IMR-90 (cell line): ENCODE data around the gene MYO1A. TPM values are rescaled to one million over a fixed set of nuclear protein-coding genes. Genes with fewer than 3 reads are reported as not detected.

Experiments used
- ATAC-seq: fragments of 200-7000 bp; cut with Tn5 transposase; 2 replicates; pipeline ENCODE4 v1.9.1; 2020; ENCODE audit warnings: low read depth, mild to moderate bottlenecking, moderate library complexity
- BruUV-seq: library from RNA; stranded (reverse); fragments of 400-500 nt; replicated peaks from 2 replicates; lab custom pipeline; 2021; lab: Mats Ljungman, UMichigan
- CTCF ChIA-PET: fragments of 300-600 bp; formaldehyde crosslinking; extraction: SDS; loops from one replicate; lab custom pipeline; 2021; ENCODE audit warnings: antibody characterized with exemption; lab: Yijun Ruan, JAX
- POLR2A ChIA-PET: fragments of 300-600 bp; sonication (Branson Sonifier 250); formaldehyde crosslinking; loops from one replicate; lab custom pipeline; 2022; ENCODE audit warnings: antibody characterized with exemption; ENCODE audit not compliant: unreplicated experiment; lab: Charles Lee
- DNase-seq: peaks from one replicate; pipeline ENCODE4 v3.0.0; 2013
- H2AFZ ChIP-seq: replicated peaks from 2 replicates; pipeline ENCODE3; 2013; ENCODE audit warnings: low read length, mild to moderate bottlenecking; ENCODE audit not compliant: poor library complexity
- H2AK5ac ChIP-seq: 2 replicates; pipeline ENCODE4 v1.6.1; 2013; ENCODE audit warnings: low read depth, low read length, inconsistent platforms
- H2AK9ac ChIP-seq: replicated peaks from 2 replicates; pipeline ENCODE3; 2013; ENCODE audit warnings: mild to moderate bottlenecking, low read depth, low read length, moderate library complexity; ENCODE audit not compliant: poor library complexity
- H2BK120ac ChIP-seq: 2 replicates; pipeline ENCODE4 v1.6.1; 2013; ENCODE audit warnings: low read depth, low read length, inconsistent platforms
- H2BK15ac ChIP-seq: 3 replicates; pipeline ENCODE4 v1.6.1; 2013; ENCODE audit warnings: low read depth, low read length, inconsistent platforms
- H2BK20ac ChIP-seq: 2 replicates; pipeline ENCODE4 v1.6.1; 2013; ENCODE audit warnings: low read depth, mild to moderate bottlenecking, inconsistent platforms, low read length, moderate library complexity
- H2BK5ac ChIP-seq: 2 replicates; pipeline ENCODE4 v1.6.1; 2013; ENCODE audit warnings: mild to moderate bottlenecking, low read depth, low read length, inconsistent platforms; ENCODE audit not compliant: poor library complexity, severe bottlenecking
- H3K14ac ChIP-seq: replicated peaks from 2 replicates; pipeline ENCODE4 v1.6.1; 2013; ENCODE audit warnings: low read depth, low read length, inconsistent platforms
- H3K18ac ChIP-seq: 2 replicates; pipeline ENCODE4 v1.6.1; 2013; ENCODE audit warnings: low read depth, low read length, control low read depth
- H3K23ac ChIP-seq: 2 replicates; pipeline ENCODE4 v1.6.1; 2013; ENCODE audit warnings: low read depth, low read length, inconsistent platforms
- H3K27ac ChIP-seq: 2 replicates; pipeline ENCODE4 v1.5.1; 2013; ENCODE audit warnings: mild to moderate bottlenecking, control low read depth, low read length; ENCODE audit not compliant: insufficient read depth
- H3K27me3 ChIP-seq: 2 replicates; pipeline ENCODE4 v1.6.1; 2013; ENCODE audit warnings: low read length; ENCODE audit not compliant: control insufficient read depth, insufficient read depth
- H3K36me3 ChIP-seq: 2 replicates; pipeline ENCODE4 v1.6.1; 2013; ENCODE audit warnings: low read length, mixed read lengths; ENCODE audit not compliant: control insufficient read depth, insufficient read depth
- H3K4ac ChIP-seq: 2 replicates; pipeline ENCODE4 v1.6.1; 2013; ENCODE audit warnings: low read depth, low read length, inconsistent platforms
- H3K4me1 ChIP-seq: 2 replicates; pipeline ENCODE4 v1.6.1; 2013; ENCODE audit warnings: low read length, mixed read lengths; ENCODE audit not compliant: control insufficient read depth, insufficient read depth
- H3K4me2 ChIP-seq: 2 replicates; pipeline ENCODE4 v1.6.1; 2013; ENCODE audit warnings: low read depth, mild to moderate bottlenecking, control low read depth, low read length, moderate library complexity
- H3K4me3 ChIP-seq: 2 replicates; pipeline ENCODE4 v1.5.1; 2013; ENCODE audit warnings: low read depth, mild to moderate bottlenecking, control low read depth, low read length, moderate library complexity; ENCODE audit not compliant: insufficient read depth
- H3K56ac ChIP-seq: 2 replicates; pipeline ENCODE4 v1.6.1; 2013; ENCODE audit warnings: low read length, inconsistent platforms; ENCODE audit not compliant: insufficient read depth; ENCODE audit errors: extremely low read depth
- H3K79me1 ChIP-seq, 2 experiments: 2 replicates each; pipeline ENCODE4 v1.6.1; 2013; ENCODE audit warnings: low read length in 2 of 2, inconsistent platforms in 1 of 2, low read depth in 1 of 2
- H3K9ac ChIP-seq: 2 replicates; pipeline ENCODE4 v1.6.1; 2013; ENCODE audit warnings: low read depth, low read length, control low read depth
- H3K9me1 ChIP-seq: 2 replicates; pipeline ENCODE4 v1.6.1; 2013; ENCODE audit warnings: low read length, inconsistent platforms; ENCODE audit not compliant: insufficient read depth
- H3K9me3 ChIP-seq: 2 replicates; pipeline ENCODE4 v1.6.1; 2013; ENCODE audit warnings: low read length; ENCODE audit not compliant: control insufficient read depth, insufficient read depth
- H4K20me1 ChIP-seq: 2 replicates; pipeline ENCODE4 v1.6.1; 2013; ENCODE audit warnings: low read length, inconsistent platforms; ENCODE audit not compliant: insufficient read depth
- H4K5ac ChIP-seq: 2 replicates; pipeline ENCODE4 v1.6.1; 2013; ENCODE audit warnings: mild to moderate bottlenecking, low read depth, low read length, control low read depth
- H4K8ac ChIP-seq, 2 experiments: 2 replicates each; pipeline ENCODE4 v1.6.1; 2013; ENCODE audit warnings: low read depth in 2 of 2, low read length in 2 of 2, control low read depth in 1 of 2, inconsistent platforms in 1 of 2
- H4K91ac ChIP-seq: 2 replicates; pipeline ENCODE4 v1.6.1; 2013; ENCODE audit warnings: low read depth, low read length, inconsistent platforms; ENCODE audit not compliant: insufficient read depth
- CEBPB ChIP-seq: IDR thresholded peaks from 2 replicates; pipeline ENCODE4 v1.6.1; 2012; ENCODE audit warnings: low read depth, low read length, improper control_type of control experiment
- ELK1 ChIP-seq: fragments of 150-350 bp; IDR thresholded peaks from 2 replicates; pipeline ENCODE4 v1.6.1; 2016; ENCODE audit warnings: low read depth, mild to moderate bottlenecking, low read length, moderate library complexity, borderline replicate concordance
- MXI1 ChIP-seq: IDR thresholded peaks from 2 replicates; pipeline ENCODE4 v1.6.1; 2012; ENCODE audit warnings: low read depth, mild to moderate bottlenecking, low read length, moderate library complexity, borderline replicate concordance
- RCOR1 ChIP-seq: IDR thresholded peaks from 2 replicates; pipeline ENCODE4 v1.6.1; 2012; ENCODE audit warnings: mild to moderate bottlenecking, low read length, improper control_type of control experiment; ENCODE audit not compliant: insufficient replicate concordance
- WGBS, 2 experiments: methylation state at CpG; one replicate each; pipeline versions ENCODE4 v1.1.5 to v1.1.7; 2013; ENCODE audit warnings: missing lambda C conversion rate in 2 of 2; ENCODE audit not compliant: insufficient read length in 1 of 2; ENCODE audit errors: extremely low coverage in 2 of 2; 5-methylcytosine and 5-hydroxymethylcytosine counted together
- dilution Hi-C: fragments of 300-500 bp; cut with HindIII; formaldehyde crosslinking; loops from one replicate; pipeline ENCODE4 v1.14.3; 2018; ENCODE audit warnings: low sequenced_read_pairs; ENCODE audit not compliant: unreplicated experiment
- in situ Hi-C: fragments of 300-500 bp; cut with MboI; formaldehyde crosslinking; loops from 3 replicates; pipeline ENCODE4 v1.14.3; 2019; ENCODE audit warnings: low sequenced_read_pairs, inconsistent platforms, mixed read lengths
- intact Hi-C: fragments of 100-400 bp; cut with micrococcal nuclease; formaldehyde crosslinking; loops from 2 replicates; pipeline ENCODE4 v1.10.0; 2022
- polyA plus RNA-seq, 3 experiments: library from polyadenylated mRNA; depleted of rRNA; stranded (reverse); fragments of >200 nt; gene quantifications; 2 replicates each; pipeline ENCODE4 v1.2.3, GENCODE V29; 2012; ENCODE audit warnings: low replicate concordance in 1 of 3
- total RNA-seq: library from RNA; depleted of rRNA; stranded (reverse); fragments of >200 nt; gene quantifications from 2 replicates; pipeline ENCODE4 v1.2.3, GENCODE V29; 2012

MYO1A gene
- total and polyA plus RNA-seq, 2 of the 4 experiments (the other 2 are of a cell fraction) = under 0.01 TPM; not detected in 1

- H3K23ac ChIP-seq = no peak overlapping the region
- TF ChIP-seq ELK1 = no peak
- no peak for TF ChIP-seq MXI1
- no peak for TF ChIP-seq CEBPB
- TF ChIP-seq RCOR1 = no peak
- H3K14ac ChIP-seq = no peak overlapping the region
- H2BK20ac ChIP-seq = no peak overlapping the region
- no peak overlapping the region for H3K56ac ChIP-seq
- intact Hi-C loops = no loop called here
- no peak overlapping the region for H4K5ac ChIP-seq
- H3K4me1 ChIP-seq = no peaks in the 10 kb centered on the region
- POLR2A ChIA-PET = no interaction called here
- H4K91ac ChIP-seq = no peak overlapping the region
- no peak overlapping the region for H3K18ac ChIP-seq
- no peak overlapping the region for H3K4me2 ChIP-seq
- H2AK5ac ChIP-seq = no peak overlapping the region
- no peak overlapping the region for H2AFZ ChIP-seq
- H3K9ac ChIP-seq = no peak overlapping the region
- no CpG with 5 or more reads among the region's 2 CpGs for WGBS, 2 experiments
- no peaks in the 10 kb centered on the region for H3K79me1 ChIP-seq
- CTCF ChIA-PET = no interaction called here
- in situ Hi-C loops = no loop called here
- peaks cover 62% of the 10 kb centered on the region for H3K27me3 ChIP-seq
- H3K9me3 ChIP-seq = no peaks in the 10 kb centered on the region
- H3K4ac ChIP-seq = no peak overlapping the region
- H3K36me3 ChIP-seq = no peaks in the 10 kb centered on the region
- H2BK120ac ChIP-seq = no peak overlapping the region
- no peak overlapping the region for H2BK15ac ChIP-seq
- no peak overlapping the region for H4K8ac ChIP-seq
- ATAC-seq (no peak), DNase-seq (no peak)
- H2AK9ac ChIP-seq = no peak overlapping the region
- no peaks in the 10 kb centered on the region for H4K20me1 ChIP-seq
- no peak overlapping the region for H2BK5ac ChIP-seq
- no TSS peak for BruUV-seq
- no peak overlapping the region for H3K4me3 ChIP-seq
- H3K9me1 ChIP-seq = no peaks in the 10 kb centered on the region
- H3K27ac ChIP-seq = no peak overlapping the region
- dilution Hi-C loops = no loop called here
These were observed 9.2 kb downstream of the MYO1A start for GRCh38 chr12:57040750-57041149.
